GM21737 (cell line): Measurements from ENCODE around the gene IL6.
"Not testable (repeated sequence)": the region's sequence is repeated elsewhere in the genome, so short reads cannot be mapped to it uniquely, and the experiment has no call there.

Source experiments
- ATAC-seq: cut with Tn5 transposase; IDR thresholded peaks from one replicate; pipeline ENCODE4 v1.9.1; 2021; ENCODE audit warnings: mild to moderate bottlenecking, moderate library complexity; ENCODE audit not compliant: unreplicated experiment

Gene IL6

DNA sequence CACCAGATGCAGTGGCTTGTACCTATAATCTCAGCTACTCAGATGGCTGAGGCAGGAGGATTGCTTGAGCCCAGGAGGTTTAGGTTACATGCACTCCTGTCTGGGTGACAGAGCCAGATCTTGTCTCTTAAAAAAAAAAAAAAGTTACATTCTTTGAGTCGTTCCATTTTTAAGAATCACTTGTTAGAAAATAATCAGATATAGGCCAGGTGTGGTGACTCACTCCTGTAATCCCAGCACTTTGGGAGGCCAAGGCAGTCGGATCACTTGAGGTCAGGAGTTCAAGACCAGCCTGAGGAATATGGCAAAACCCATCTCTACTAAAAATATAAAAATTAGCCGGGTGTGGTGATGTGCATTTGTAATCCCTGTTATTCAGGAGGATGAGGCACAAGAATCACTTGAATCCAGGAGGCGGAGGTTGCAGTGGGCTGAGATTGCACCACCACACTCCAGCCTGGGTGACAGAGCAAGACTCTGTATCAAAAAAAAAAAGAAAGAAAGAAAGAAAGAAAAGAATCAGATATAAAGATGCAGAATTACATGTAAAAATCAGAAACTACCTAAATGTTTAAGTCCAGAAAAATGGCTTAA is 52.8 kb downstream of the IL6 start:
- ATAC-seq = not testable (repeated sequence)

DNA sequence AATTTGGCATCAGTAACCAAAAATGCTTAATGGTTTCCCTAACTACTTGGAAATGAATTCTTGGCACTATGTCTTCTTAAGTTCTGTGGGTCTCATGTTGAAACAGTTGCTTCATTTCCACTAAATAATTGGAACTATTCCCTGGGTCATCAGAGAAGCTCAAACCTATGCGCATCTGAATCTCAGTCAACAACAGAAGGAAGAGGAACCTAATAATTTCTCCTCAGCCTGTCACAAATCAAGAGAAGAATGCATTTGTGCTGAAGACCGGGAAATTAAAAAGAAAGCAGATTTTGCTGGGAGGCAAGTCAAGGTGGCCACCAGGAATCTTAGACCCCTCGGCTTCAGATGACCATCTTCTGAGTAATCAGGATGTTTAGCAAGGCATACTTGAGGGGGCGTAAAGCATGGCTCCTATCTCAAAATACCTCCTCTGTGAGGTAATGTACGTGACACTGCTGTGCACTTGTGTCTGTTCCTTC is 54.3 kb downstream of the IL6 start:
- ATAC-seq = no peak
